NCI-H748 (cell line): Measurements from ENCODE around the gene WDR49.

Source experiments
- DNase-seq: peaks from one replicate; lab custom pipeline; 2025; ENCODE audit not compliant: unreplicated experiment; lab: John Stamatoyannopoulos, UW

The WDR49 gene

GRCh38 chr3:167491621-167492020 lies 162.1 kb downstream of the WDR49 start:
- no peak for DNase-seq

- no peak for DNase-seq
These were observed 164.2 kb downstream of the WDR49 start for GRCh38 chr3:167489571-167489970.

GRCh38 chr3:167487556-167487955 lies 166.2 kb downstream of the WDR49 start:
- DNase-seq: no peak

- DNase-seq: no peak
These were observed 169.2 kb downstream of the WDR49 start for GRCh38 chr3:167484551-167484950.

- DNase-seq: no peak
These were observed 169.8 kb downstream of the WDR49 start for GRCh38 chr3:167483708-167484475.

- DNase-seq: no peak
These were observed 172.6 kb downstream of the WDR49 start for GRCh38 chr3:167481164-167481563.

- DNase-seq: no peak
These were observed 173.0 kb downstream of the WDR49 start for GRCh38 chr3:167480748-167481147.

- no peak for DNase-seq
These were observed 179.9 kb downstream of the WDR49 start, which contains the start of gene SERPINI2 for GRCh38 chr3:167473863-167474262. Gene SERPINI2, minus strand, starts transcription at chr3:167474042. Its CDS starts 2,208 bp downstream, at chr3:167471834.

- no peak for DNase-seq
These were observed 184.4 kb downstream of the WDR49 start for GRCh38 chr3:167469381-167469780.

GRCh38 chr3:167467848-167468611 lies 185.7 kb downstream of the WDR49 start:
- DNase-seq: no peak

- no peak for DNase-seq
These were observed 186.8 kb downstream of the WDR49 start for GRCh38 chr3:167466966-167467365.

- DNase-seq: no peak
These were observed 197.5 kb downstream of the WDR49 start for GRCh38 chr3:167456157-167456799.

- no peak for DNase-seq
These were observed 199.9 kb downstream of the WDR49 start for GRCh38 chr3:167453815-167454214.

GRCh38 chr3:167451282-167451681 lies 202.5 kb downstream of the WDR49 start:
- DNase-seq: no peak

- no peak for DNase-seq
These were observed 203.1 kb downstream of the WDR49 start for GRCh38 chr3:167450675-167451074.

- no peak for DNase-seq
These were observed 203.5 kb downstream of the WDR49 start for GRCh38 chr3:167450195-167450594.

- DNase-seq: no peak
These were observed 208.3 kb downstream of the WDR49 start for GRCh38 chr3:167445491-167445890.

- DNase-seq: no peak
These were observed 212.5 kb downstream of the WDR49 start for GRCh38 chr3:167441256-167441655.

GRCh38 chr3:167437428-167438139 lies 216.2 kb downstream of the WDR49 start:
- DNase-seq: no peak
